HG03196 (cell line): ENCODE data around the gene TNS1.

Source experiments
- ATAC-seq: cut with Tn5 transposase; IDR thresholded peaks from one replicate; pipeline ENCODE4 v1.9.1; 2021; ENCODE audit not compliant: unreplicated experiment

The TNS1 gene

DNA sequence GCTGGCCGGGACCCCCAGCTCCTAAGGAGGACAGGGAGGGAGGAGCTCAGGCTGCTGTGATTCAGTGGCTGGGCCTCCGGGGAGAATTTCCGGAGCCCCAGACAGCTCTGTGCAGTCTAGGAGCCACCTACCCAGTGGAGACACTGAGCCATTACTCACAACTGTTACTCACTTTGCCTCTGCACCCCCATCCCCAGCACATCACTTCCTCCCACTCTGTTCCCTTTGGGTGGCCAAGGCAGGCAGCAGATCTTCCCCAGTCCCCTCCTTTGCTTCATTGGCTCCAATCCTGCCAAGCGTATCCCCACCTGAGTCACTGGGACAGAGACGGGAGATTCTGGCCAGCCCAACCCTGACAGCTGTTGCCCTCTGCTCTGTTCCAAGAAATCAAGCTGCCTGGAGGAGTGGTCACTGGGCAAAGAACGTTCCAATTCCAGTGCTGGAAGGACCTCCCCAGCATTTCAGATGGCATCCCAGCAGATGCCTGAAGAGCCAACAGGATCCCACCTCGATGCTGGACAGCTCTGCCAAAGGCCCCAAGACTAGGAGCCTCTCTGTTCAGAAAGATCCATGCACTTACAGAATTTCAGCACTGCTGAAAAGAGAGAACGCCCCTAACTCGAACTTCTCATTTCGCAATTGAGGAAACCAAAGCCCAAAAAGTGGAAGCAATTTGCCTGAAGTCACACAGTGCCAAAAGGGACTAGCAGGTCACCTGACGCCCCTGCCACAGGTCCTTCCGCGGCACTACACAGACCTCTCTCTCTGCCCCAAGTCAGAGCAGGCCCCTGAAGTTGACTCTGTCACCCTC is 68.3 kb downstream of the TNS1 start:
- no peak for ATAC-seq

GRCh38 chr2:217933617-217933993 is 69.2 kb downstream of the TNS1 start:
- no peak for ATAC-seq

DNA sequence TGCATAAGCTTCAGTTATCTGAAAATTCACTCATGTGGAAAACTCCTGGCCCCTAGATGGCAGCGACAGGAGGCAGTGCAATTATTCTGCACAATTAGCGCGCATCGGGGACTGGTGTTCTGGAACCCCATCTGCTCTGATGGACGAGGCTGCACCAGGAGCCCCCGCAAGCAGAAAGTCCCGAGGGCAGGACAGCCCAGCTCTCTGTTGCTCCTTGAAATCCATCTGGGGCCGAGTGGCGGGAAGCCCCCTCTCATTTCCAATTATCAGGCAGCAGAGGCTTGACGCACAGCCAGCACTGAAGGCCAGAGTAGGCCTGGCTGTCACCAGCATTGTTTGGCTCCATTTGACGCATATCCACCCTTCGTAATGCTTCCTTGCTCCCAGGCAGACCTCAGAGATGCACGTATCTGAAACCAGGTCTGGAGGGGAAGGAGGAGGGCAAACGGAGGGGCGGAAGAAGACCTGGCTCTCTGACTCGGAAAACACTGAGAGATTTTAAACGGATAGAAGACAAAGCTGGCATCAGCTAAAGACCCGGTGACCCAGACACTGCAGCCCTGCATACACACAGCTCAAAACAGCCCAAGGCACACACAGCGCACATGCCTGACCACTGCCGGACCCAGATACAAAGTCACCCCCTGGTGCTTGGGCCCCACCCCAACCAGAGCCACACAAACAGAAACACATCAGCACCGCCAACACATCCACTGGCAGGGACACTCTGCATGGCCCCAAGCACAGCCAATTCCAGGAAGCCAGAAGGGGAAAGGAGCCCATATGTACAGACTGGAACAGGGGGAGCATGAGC is 69.8 kb downstream of the TNS1 start:
- ATAC-seq = no peak

DNA sequence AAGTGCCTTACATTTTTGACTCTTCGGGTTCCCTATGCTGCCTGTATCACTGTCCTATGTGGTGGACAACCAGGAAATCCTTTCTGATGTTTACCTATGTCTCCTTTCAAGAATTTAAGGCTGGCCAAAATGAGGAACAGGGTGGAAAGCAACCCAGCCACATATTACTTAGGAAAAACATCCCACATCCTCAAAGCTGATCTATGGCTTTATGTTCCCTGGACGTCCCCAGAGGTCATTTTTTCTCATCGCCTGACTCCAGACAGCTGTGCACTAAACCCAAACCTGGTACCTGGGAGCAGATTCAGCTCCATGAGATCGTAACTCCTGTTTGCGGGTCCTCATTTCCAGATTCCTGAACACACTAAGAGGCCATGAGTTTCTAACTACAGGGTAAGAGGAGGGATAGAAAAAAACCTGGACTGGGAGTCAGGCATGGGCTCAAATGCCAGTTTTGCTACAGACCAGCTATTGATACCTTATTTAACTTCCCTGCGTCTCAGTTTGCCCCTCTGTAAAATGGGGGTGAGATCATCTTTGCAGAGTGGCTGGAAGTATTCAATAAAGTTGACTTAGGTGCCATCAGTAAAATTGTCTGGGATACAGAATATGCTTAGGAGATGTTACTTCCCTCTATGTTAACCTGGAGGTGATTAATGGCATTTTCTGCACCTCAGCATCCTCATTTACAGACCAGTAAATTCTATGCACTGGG is 70.8 kb downstream of the TNS1 start:
- no peak for ATAC-seq

GRCh38 chr2:217930761-217931563 is 71.8 kb downstream of the TNS1 start:
- no peak for ATAC-seq

DNA sequence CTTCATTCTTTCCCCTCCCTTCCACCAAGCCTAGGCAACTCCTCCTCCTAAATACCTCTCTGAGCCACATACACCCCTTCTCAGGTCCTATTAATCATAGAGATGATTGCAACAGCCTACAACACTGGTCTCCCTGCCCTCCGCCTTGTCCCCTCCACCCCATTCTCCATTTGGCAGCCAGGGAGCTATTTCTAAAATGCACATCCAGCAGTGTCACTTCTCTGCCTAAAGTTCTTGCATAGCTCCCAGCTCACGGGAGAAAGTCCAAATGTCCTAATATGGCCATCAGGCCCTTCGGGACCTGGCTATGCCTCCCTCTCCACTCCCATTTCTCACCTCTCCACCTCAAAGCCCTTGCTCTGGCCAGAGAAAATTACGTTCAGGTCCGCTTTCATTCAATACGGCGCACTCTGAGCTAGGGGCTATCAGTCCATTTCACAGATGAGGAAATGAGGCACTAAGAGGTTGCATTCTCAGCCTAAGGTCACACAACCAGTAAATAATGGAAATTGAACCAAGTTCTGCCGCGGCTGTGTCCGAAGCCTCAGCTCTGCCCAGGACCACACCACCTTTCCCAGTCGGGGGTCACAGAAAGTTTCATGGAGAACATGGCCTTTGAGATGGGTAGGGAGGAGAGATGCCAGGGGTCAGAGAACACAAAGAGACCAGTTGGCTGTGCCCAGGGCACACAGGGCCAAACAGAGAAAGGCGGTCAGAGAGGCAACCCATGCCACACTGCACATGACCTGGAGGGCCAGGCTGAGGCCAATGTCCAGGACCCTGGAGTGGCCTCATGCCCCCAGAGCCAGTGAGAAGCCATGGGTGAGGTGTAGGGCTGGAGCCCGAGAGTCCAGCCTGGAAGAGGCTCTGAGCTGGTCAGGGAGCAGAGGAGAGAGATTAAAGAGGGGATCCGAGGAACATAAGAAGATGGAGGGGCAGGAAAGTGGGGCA is 72.8 kb downstream of the TNS1 start:
- no peak for ATAC-seq

GRCh38 chr2:217929272-217929671 is 73.5 kb downstream of the TNS1 start:
- no peak for ATAC-seq

- no peak for ATAC-seq
Measured at GRCh38 chr2:217928324-217929181, 74.2 kb downstream of the TNS1 start.

GRCh38 chr2:217927601-217928323 is 75.0 kb downstream of the TNS1 start:
- no peak for ATAC-seq

DNA sequence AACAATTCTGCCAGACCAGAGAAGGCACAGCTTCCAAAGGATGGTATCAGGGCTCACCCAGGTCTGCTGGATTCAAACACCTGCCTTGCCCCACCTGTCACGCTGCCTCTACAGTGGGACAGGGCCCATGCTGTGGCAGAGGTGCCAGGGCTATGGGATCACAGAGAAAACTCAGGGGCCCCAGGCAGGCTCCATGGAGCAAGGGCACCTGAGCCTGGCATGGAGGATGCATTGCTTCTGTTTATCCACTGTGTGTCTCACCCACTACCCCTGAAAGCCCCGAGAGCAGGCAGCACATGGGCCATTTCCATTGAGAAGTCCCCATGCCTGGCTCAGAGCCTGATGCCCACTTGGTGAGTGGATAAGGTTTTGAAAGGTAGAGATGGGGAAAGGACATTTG is 76.0 kb downstream of the TNS1 start:
- no peak for ATAC-seq

DNA sequence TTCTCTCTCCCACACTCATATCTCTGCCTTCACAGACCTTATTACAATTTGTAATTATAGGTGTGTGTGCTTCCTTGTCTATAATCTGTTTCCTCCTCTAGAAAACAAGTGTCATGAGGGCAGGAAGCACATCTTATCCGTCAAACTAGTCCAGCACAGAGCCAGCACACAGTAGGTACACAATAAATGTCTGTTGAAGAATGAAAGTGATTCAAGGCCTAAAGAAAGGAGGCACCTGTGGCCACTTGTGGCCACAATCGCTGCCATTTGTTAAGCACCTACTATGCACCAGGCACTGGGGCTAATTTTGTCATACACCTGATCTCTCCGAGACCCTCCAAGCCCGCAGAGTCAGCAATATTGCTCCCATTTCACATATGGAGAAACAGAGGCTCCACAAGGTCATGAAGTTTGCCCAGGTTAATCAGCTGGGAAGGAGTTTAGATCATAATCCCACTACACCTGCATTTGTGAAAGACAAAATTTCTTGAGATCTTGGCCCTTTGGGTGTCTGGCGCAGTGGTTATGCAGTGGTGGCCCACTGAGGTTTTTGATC is 78.4 kb downstream of the TNS1 start:
- no peak for ATAC-seq

DNA sequence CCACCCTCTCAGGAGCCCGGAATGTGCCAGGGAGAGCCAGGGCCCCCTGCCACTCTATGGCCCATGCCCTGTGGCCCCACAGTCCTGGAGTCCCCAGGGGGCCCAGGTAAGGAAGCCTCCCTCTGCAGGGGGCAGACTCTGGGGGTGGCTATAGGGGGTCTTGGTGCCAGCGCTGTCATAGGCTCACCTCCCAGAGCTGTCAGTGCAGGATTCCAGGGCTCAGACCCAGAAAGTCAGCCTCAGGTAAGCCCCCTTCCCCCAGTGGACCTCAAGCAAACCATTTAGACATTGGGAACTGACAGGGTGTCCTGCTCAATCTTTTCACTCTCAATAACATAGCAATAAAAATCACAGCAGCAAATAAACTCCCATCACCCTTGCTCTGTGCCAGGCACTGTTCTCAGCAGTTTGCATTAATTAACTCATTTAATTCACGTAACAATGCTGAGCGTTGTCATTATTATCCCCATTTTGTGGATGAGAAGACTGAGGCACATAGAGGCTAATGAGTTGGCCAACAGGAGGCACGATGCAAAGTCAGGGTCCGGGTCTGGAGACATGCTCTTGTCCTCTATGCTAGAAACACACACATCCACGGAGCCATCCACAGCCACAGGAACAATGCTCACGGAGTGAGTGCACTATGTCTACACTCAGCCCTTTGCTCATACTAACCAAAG is 79.6 kb downstream of the TNS1 start:
- no peak for ATAC-seq

- no peak for ATAC-seq
Measured at GRCh38 chr2:217922101-217923006, 80.4 kb downstream of the TNS1 start.

DNA sequence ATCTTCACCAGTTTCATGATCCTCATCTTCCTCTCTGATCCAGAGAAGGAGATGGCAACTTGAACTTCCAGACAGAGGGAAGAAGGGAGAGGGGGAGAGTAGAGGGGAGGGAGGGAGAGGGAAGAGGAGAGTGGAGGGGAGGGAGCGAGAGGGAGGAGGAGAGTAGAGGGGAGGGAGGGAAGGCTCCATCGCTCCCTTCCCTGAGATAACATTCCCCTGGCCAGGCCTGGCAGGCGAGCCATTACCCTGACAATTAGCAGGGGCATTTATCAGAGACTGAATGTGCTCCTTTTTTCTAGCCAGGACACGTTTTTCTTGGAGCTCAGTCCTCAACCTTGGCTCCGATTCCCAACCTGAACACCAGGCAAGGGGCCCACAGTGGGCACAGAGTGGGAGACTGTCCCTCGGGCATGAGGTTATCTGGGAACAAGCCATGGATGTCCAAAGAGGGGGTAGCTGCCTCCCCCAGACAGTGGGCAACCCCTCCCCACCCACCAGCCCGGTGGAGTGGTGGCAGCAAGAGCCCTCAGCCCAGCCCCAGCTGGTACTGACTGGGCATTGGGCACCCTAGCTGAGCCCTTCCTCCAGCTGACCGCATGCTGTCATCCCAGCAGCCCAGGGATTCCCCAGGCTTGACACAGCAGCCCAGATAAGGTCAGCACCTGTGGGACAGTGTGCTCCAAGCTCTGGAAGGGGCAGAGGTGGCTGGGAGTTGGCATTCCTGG is 81.8 kb downstream of the TNS1 start:
- ATAC-seq = no peak

DNA sequence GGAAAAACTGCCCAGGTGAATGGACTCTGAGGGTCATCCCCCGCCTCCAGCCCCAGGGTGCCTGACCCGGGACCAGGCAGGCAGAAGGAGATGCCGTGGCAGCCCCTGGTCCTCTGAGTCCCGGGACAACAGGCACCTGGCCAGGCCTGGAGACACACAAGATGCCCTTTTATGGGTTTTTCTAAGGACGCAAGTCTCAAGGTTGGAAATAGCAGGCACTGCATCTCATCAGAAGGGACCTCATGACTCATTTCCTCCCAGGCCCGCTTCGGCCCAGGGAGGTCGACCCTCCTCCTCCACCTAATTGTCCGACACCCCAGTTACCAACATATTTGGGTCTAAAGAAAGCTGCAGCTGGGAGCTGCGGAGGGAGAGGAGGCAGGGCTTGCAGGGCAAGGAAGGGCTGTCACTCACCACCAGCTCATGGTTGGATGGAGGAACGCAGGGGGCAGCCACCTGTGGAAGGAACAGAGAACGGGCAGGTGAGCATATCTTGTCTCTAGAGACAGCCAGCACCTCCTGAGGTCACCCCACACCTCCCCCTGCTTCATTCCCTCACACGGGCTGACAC is 82.9 kb downstream of the TNS1 start:
- no peak for ATAC-seq
